HG03469 (cell line): ENCODE measurements around the gene PLA2G4F.
"Not testable (repeated sequence)": the region's sequence is repeated elsewhere in the genome, so short reads cannot be mapped to it uniquely, and the experiment has no call there.

Experiments used
- ATAC-seq: cut with Tn5 transposase; IDR thresholded peaks from one replicate; pipeline ENCODE4 v1.9.1; 2021; ENCODE audit warnings: mild to moderate bottlenecking, moderate library complexity, moderate number of reproducible peaks; ENCODE audit not compliant: unreplicated experiment

Gene PLA2G4F

GRCh38 chr15:42102646-42103235 lies 53.7 kb downstream of the PLA2G4F start:
- no peak for ATAC-seq

- ATAC-seq, result no peak
These were observed 54.6 kb downstream of the PLA2G4F start for GRCh38 chr15:42101861-42102260.

GRCh38 chr15:42100021-42100800 lies 56.2 kb downstream of the PLA2G4F start:
- ATAC-seq, result no peak

GRCh38 chr15:42097018-42097417 lies 59.4 kb downstream of the PLA2G4F start:
- no peak for ATAC-seq

GRCh38 chr15:42094512-42094963 lies 61.9 kb downstream of the PLA2G4F start, which contains the start of gene PLA2G4D:
Gene PLA2G4D (minus strand): TSS chr15:42094562. CDS start chr15:42094459, 103 bp downstream.
- no peak for ATAC-seq

GRCh38 chr15:42093966-42094365 lies 62.5 kb downstream of the PLA2G4F start:
- no peak for ATAC-seq

- no peak for ATAC-seq
These were observed 63.8 kb downstream of the PLA2G4F start for GRCh38 chr15:42092398-42093318.

- ATAC-seq, result not testable (repeated sequence)
These were observed 64.6 kb downstream of the PLA2G4F start for GRCh38 chr15:42091753-42092397.

- no peak for ATAC-seq
These were observed 65.7 kb downstream of the PLA2G4F start for GRCh38 chr15:42090781-42091180.

GRCh38 chr15:42090370-42090769 lies 66.1 kb downstream of the PLA2G4F start:
- no peak for ATAC-seq

- ATAC-seq, result no peak
These were observed 66.5 kb downstream of the PLA2G4F start for GRCh38 chr15:42089942-42090341.
